GM12872 (cell line): ENCODE data around the gene TEX52.

Experiments
- CTCF ChIP-seq: IDR thresholded peaks from 3 replicates; pipeline ENCODE4 v1.5.1; 2011; ENCODE audit warnings: low read depth, mild to moderate bottlenecking, low read length, moderate library complexity; ENCODE audit not compliant: insufficient read depth

Gene TEX52

GRCh38 chr12:2851931-2852330, 4.9 kb downstream of the TEX52 start:
- no peak for TF ChIP-seq CTCF

GRCh38 chr12:2845280-2845679, 11.6 kb downstream of the TEX52 start:
- no peak for TF ChIP-seq CTCF

- no peak for TF ChIP-seq CTCF
Observed at GRCh38 chr12:2844786-2845185, 12.1 kb downstream of the TEX52 start.

- TF ChIP-seq CTCF: no peak
Observed at GRCh38 chr12:2842948-2843347, 13.9 kb downstream of the TEX52 start.

GRCh38 chr12:2841056-2841650, 15.7 kb downstream of the TEX52 start:
- no peak for TF ChIP-seq CTCF

GRCh38 chr12:2836574-2836973, 20.3 kb downstream of the TEX52 start:
- TF ChIP-seq CTCF: no peak

GRCh38 chr12:2835691-2836403, 21.0 kb downstream of the TEX52 start:
- TF ChIP-seq CTCF: no peak
